H1 (cell line): Measurements from ENCODE around the gene WFDC1. TPM values are rescaled to one million over a fixed set of nuclear protein-coding genes. Genes with fewer than 3 reads are reported as not detected.

ENCODE experiments used
- CTCF ChIA-PET: fragments of 300-600 bp; sonication (Branson Sonifier 250); formaldehyde crosslinking; loops from one replicate; lab custom pipeline; 2021; ENCODE audit not compliant: partially characterized antibody; lab: Charles Lee
- POLR2A ChIA-PET: fragments of 300-600 bp; sonication (Branson Sonifier 250); formaldehyde crosslinking; loops from one replicate; lab custom pipeline; 2021; ENCODE audit warnings: inconsistent platforms; ENCODE audit not compliant: partially characterized antibody; lab: Charles Lee
- DNase-seq, 2 experiments: peaks; one replicate each; pipeline versions ENCODE4 v3.0.0 to v3.0.0-alpha.2; 2010 to 2022; ENCODE audit warnings: low spot score in 2 of 2, low read depth in 1 of 2, mixed read lengths in 1 of 2
- FAIRE-seq: peaks from 2 replicates; lab custom pipeline; 2011; peaks lifted over from hg19 to GRCh38; lab: Jason Lieb, UNC
- H2AFZ ChIP-seq: 2 replicates; pipeline ENCODE4 v1.8.1; 2012; ENCODE audit warnings: low read length, inconsistent platforms
- H2AK5ac ChIP-seq: 2 replicates; pipeline ENCODE4 v1.6.1; 2013; ENCODE audit warnings: low read depth, low read length
- H2BK120ac ChIP-seq: replicated peaks from 2 replicates; pipeline ENCODE3; 2013; ENCODE audit warnings: low read depth, low read length, inconsistent platforms
- H2BK12ac ChIP-seq: 2 replicates; pipeline ENCODE4 v1.6.1; 2013; ENCODE audit warnings: low read depth, low read length
- H2BK15ac ChIP-seq: 2 replicates; pipeline ENCODE4 v1.6.1; 2013; ENCODE audit warnings: low read length
- H2BK20ac ChIP-seq: 2 replicates; pipeline ENCODE4 v1.6.1; 2013; ENCODE audit warnings: low read length
- H2BK5ac ChIP-seq: 2 replicates; pipeline ENCODE4 v1.6.1; 2013; ENCODE audit warnings: low read depth, low read length
- H3K14ac ChIP-seq: 2 replicates; pipeline ENCODE4 v1.6.1; 2013; ENCODE audit warnings: inconsistent platforms; ENCODE audit not compliant: insufficient read length
- H3K18ac ChIP-seq: 2 replicates; pipeline ENCODE4 v1.6.1; 2013; ENCODE audit warnings: low read length; ENCODE audit errors: extremely low read depth
- H3K23ac ChIP-seq: 2 replicates; pipeline ENCODE4 v1.6.1; 2013; ENCODE audit warnings: inconsistent platforms; ENCODE audit not compliant: insufficient read length
- H3K23me2 ChIP-seq: 2 replicates; pipeline ENCODE4 v1.6.1; 2013; ENCODE audit warnings: low read depth, low read length
- H3K27ac ChIP-seq: 2 replicates; pipeline ENCODE4 v1.6.1; 2011; ENCODE audit warnings: low read depth, low read length, inconsistent platforms
- H3K27me3 ChIP-seq, 4 experiments: replicated peaks in 1 of 4; 1 replicate in 1 of 4; 2 replicates in 3 of 4; pipeline versions ENCODE4 v1.6.1 to v1.8.1; 2011 to 2013; ENCODE audit warnings: low read length in 3 of 4, mild to moderate bottlenecking in 3 of 4, inconsistent platforms in 2 of 4, mixed read lengths in 2 of 4, moderate library complexity in 1 of 4; ENCODE audit not compliant: control insufficient read depth in 3 of 4, insufficient read depth in 3 of 4; ENCODE audit errors: extremely low read depth in 1 of 4
- H3K36me3 ChIP-seq, 4 experiments: 2 replicates each; pipeline versions ENCODE4 v1.6.1 to v1.8.1; 2011 to 2013; ENCODE audit warnings: mild to moderate bottlenecking in 4 of 4, low read length in 3 of 4, moderate library complexity in 2 of 4, control low read depth in 1 of 4, inconsistent platforms in 1 of 4; ENCODE audit not compliant: insufficient read depth in 4 of 4, control insufficient read depth in 2 of 4
- H3K4ac ChIP-seq: replicated peaks from 2 replicates; pipeline ENCODE3; 2013; ENCODE audit warnings: low read length, low read depth, mixed read lengths, inconsistent platforms; ENCODE audit not compliant: insufficient read length
- H3K4me1 ChIP-seq, 4 experiments: replicated peaks in 1 of 4; 1 replicate in 1 of 4; 2 replicates in 3 of 4; pipeline versions ENCODE4 v1.6.1 to v1.8.1; 2011 to 2013; ENCODE audit warnings: low read length in 3 of 4, inconsistent platforms in 2 of 4, mixed read lengths in 1 of 4; ENCODE audit not compliant: insufficient read depth in 4 of 4, control insufficient read depth in 3 of 4
- H3K4me2 ChIP-seq, 2 experiments: 2 replicates each; pipeline versions ENCODE4 v1.6.1 to v1.8.1; 2011 to 2013; ENCODE audit warnings: low read depth in 2 of 2, low read length in 2 of 2, control low read depth in 1 of 2, inconsistent platforms in 1 of 2, mild to moderate bottlenecking in 1 of 2; ENCODE audit not compliant: insufficient read depth in 1 of 2
- H3K4me3 ChIP-seq, 4 experiments: fragments of 200-600, 300-600 bp in 1 of 4; sonication (generic), shearing (Covaris generic), sonication (Bioruptor Twin) in 1 of 4; 2 replicates each; pipeline versions ENCODE4 v1.5.1 to v1.8.1; 2011 to 2016; ENCODE audit warnings: low read length in 4 of 4, low read depth in 3 of 4, control low read depth in 2 of 4, inconsistent platforms in 2 of 4, mild to moderate bottlenecking in 2 of 4, mixed read lengths in 1 of 4, moderate library complexity in 1 of 4; ENCODE audit not compliant: insufficient read depth in 2 of 4; ENCODE audit errors: extremely low read depth in 1 of 4
- H3K56ac ChIP-seq: replicated peaks from 2 replicates; pipeline ENCODE3; 2013; ENCODE audit warnings: low read depth, mild to moderate bottlenecking, mixed read lengths, low read length, inconsistent platforms; ENCODE audit not compliant: insufficient read length
- H3K79me1 ChIP-seq: 2 replicates; pipeline ENCODE4 v1.6.1; 2013; ENCODE audit warnings: low read depth, low read length, control low read depth
- H3K79me2 ChIP-seq, 2 experiments: 2 replicates each; pipeline versions ENCODE4 v1.6.1 to v1.8.1; 2012 to 2013; ENCODE audit warnings: low read length in 2 of 2, mild to moderate bottlenecking in 2 of 2, inconsistent platforms in 1 of 2; ENCODE audit not compliant: insufficient read depth in 2 of 2, control insufficient read depth in 1 of 2
- H3K9ac ChIP-seq, 4 experiments: replicated peaks in 1 of 4; 1 replicate in 1 of 4; 2 replicates in 3 of 4; pipeline versions ENCODE4 v1.6.1 to v1.8.1; 2011 to 2013; ENCODE audit warnings: low read depth in 3 of 4, low read length in 3 of 4, control low read depth in 2 of 4, mild to moderate bottlenecking in 2 of 4, moderate library complexity in 2 of 4, inconsistent platforms in 1 of 4; ENCODE audit errors: extremely low read depth in 1 of 4
- H3K9me3 ChIP-seq, 2 experiments: 2 replicates each; pipeline versions ENCODE4 v1.6.1 to v1.8.1; 2012 to 2013; ENCODE audit warnings: mild to moderate bottlenecking in 2 of 2, moderate library complexity in 2 of 2, control low read depth in 1 of 2, inconsistent platforms in 1 of 2, low read depth in 1 of 2, low read length in 1 of 2, mixed read lengths in 1 of 2; ENCODE audit not compliant: insufficient read depth in 2 of 2
- H4K20me1 ChIP-seq, 2 experiments: replicated peaks in 1 of 2; 2 replicates each; pipeline versions ENCODE3 to v1.8.1; 2011 to 2013; ENCODE audit warnings: inconsistent platforms in 2 of 2, low read length in 2 of 2, mild to moderate bottlenecking in 1 of 2; ENCODE audit not compliant: insufficient read depth in 2 of 2, control insufficient read depth in 1 of 2
- H4K5ac ChIP-seq: 2 replicates; pipeline ENCODE4 v1.6.1; 2013; ENCODE audit warnings: low read length, low read depth, mixed read lengths, inconsistent platforms; ENCODE audit not compliant: insufficient read length
- H4K8ac ChIP-seq: 2 replicates; pipeline ENCODE4 v1.8.0; 2013; ENCODE audit warnings: mild to moderate bottlenecking, moderate library complexity, low read length, inconsistent platforms; ENCODE audit not compliant: insufficient read depth; ENCODE audit errors: extremely low read depth
- H4K91ac ChIP-seq: replicated peaks from 2 replicates; pipeline ENCODE3; 2013; ENCODE audit warnings: low read length, mixed read lengths, inconsistent platforms; ENCODE audit not compliant: insufficient read length
- CHD1 ChIP-seq: IDR thresholded peaks from 2 replicates; pipeline ENCODE4 v1.6.1; 2012; ENCODE audit warnings: low read depth, low read length, improper control_type of control experiment
- RBBP5 ChIP-seq: IDR thresholded peaks from 2 replicates; pipeline ENCODE4 v1.7.1; 2012; ENCODE audit warnings: low read depth, mild to moderate bottlenecking, inconsistent platforms, low read length, moderate library complexity, borderline replicate concordance
- ZNF274 ChIP-seq: IDR thresholded peaks from 2 replicates; pipeline ENCODE4 v1.7.0; 2012; ENCODE audit warnings: low read length, borderline replicate concordance; ENCODE audit errors: extremely low read depth
- WGBS, 2 experiments: shearing (Covaris generic) in 1 of 2; methylation state at CpG; one replicate each; pipeline versions ENCODE4 v1.1.6 to v1.1.7; 2013 to 2015; ENCODE audit warnings: low lambda C conversion rate in 2 of 2, mixed read lengths in 2 of 2, inconsistent platforms in 1 of 2, low coverage in 1 of 2, missing lambda C conversion rate in 1 of 2; ENCODE audit not compliant: insufficient replicate concordance in 2 of 2, insufficient coverage in 1 of 2, insufficient read length in 1 of 2; ENCODE audit errors: extremely low coverage in 1 of 2, missing lambda C conversion rate in 1 of 2; 5-methylcytosine and 5-hydroxymethylcytosine counted together
- polyA plus RNA-seq, 7 experiments: library from polyadenylated mRNA; depleted of rRNA in 3 of 7; stranded (reverse) in 5 of 7; unstranded in 2 of 7; fragments of >200 nt in 5 of 7; fragments of 200-250 nt in 2 of 7; gene quantifications; 1 replicate in 5 of 7; 2 replicates in 1 of 7; 4 replicates in 1 of 7; pipeline versions ENCODE4 v1.2.1 to v1.2.3, GENCODE V29; 2011 to 2013; ENCODE audit warnings: missing spikeins in 2 of 7, mixed read lengths in 2 of 7
- total RNA-seq: library from RNA; stranded (reverse); fragmentation: NEBNext Ultra II Directional; extraction: Animal tissue kit (Norgen Biotek cat#: 25700); gene quantifications from 2 replicates; pipeline ENCODE4 v1.2.1, GENCODE V29; 2021
- TF ChIP-seq, protein P1 (sequence below): IDR thresholded peaks from 2 replicates; pipeline ENCODE4 v1.6.1; 2012; ENCODE audit warnings: inconsistent platforms

WFDC1 gene
- total and polyA plus RNA-seq, 2 of the 8 experiments (the other 6 are each of a cell fraction or from before 2014, with no cell fraction given) = 0.70 to 1.1 TPM

GRCh38 chr16:84347161-84347560 is 52.5 kb downstream of the WFDC1 start:
- WGBS, 2 experiments = 94% methylated on average over 8 of the region's 9 CpGs; no CpG with 5 or more reads in 1 of the 2 experiments
- H3K14ac ChIP-seq = no peak overlapping the region
- H4K5ac ChIP-seq = no peak overlapping the region
- no peak overlapping the region for H2BK15ac ChIP-seq
- H4K8ac ChIP-seq = no peak overlapping the region
- ChIA-PET POLR2A (no interaction called here), CTCF (interaction anchor here (0.7 kb wide), 1 partner anchor 149 kb away, joined by 3 read pairs; no protein-coding TSS in a partner anchor)
- H2BK120ac ChIP-seq = no peak overlapping the region
- H4K20me1 ChIP-seq = no peaks in the 10 kb centered on the region
- H2BK20ac ChIP-seq = no peak overlapping the region
- no peak overlapping the region for H3K18ac ChIP-seq
- H3K4me3 ChIP-seq = no peak overlapping the region
- DNase-seq = no peak
- H4K91ac ChIP-seq = no peak overlapping the region
- no peaks in the 10 kb centered on the region for H3K27me3 ChIP-seq
- no peak overlapping the region for H3K27ac ChIP-seq
- H3K79me1 ChIP-seq = no peaks in the 10 kb centered on the region
- TF ChIP-seq RBBP5 = no peak
- TF ChIP-seq, protein P1, sequence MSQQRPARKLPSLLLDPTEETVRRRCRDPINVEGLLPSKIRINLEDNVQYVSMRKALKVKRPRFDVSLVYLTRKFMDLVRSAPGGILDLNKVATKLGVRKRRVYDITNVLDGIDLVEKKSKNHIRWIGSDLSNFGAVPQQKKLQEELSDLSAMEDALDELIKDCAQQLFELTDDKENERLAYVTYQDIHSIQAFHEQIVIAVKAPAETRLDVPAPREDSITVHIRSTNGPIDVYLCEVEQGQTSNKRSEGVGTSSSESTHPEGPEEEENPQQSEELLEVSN = no peak
- no peak for TF ChIP-seq ZNF274
- TF ChIP-seq CHD1 = no peak
- no peak overlapping the region for H3K23ac ChIP-seq
- H2BK12ac ChIP-seq = no peak overlapping the region
- H3K9ac ChIP-seq = no peak overlapping the region
- no peaks in the 10 kb centered on the region for H3K79me2 ChIP-seq
- H3K36me3 ChIP-seq = no peaks in the 10 kb centered on the region
- H3K9me3 ChIP-seq = no peaks in the 10 kb centered on the region
- H2AFZ ChIP-seq = no peak overlapping the region
- H3K4me1 ChIP-seq = peaks cover 0 to 3% (median 1%) of the 10 kb centered on the region in 4 experiments; a peak in 1 of 7 replicates
- no peak overlapping the region for H2BK5ac ChIP-seq
- H3K23me2 ChIP-seq = no peaks in the 10 kb centered on the region
- no peak overlapping the region for H3K4ac ChIP-seq
- no peak for FAIRE-seq
- H3K56ac ChIP-seq = no peak overlapping the region
- no peak overlapping the region for H2AK5ac ChIP-seq
- no peak overlapping the region for H3K4me2 ChIP-seq
